ENCODE results near the gene SENP2. TPM values are rescaled to one million over a fixed set of nuclear protein-coding genes. Genes with fewer than 3 reads are reported as not detected.

The SENP2 gene
- total and polyA plus RNA-seq, 2 experiments from 2014 or later, result 19.0 to 20.1 TPM

- no peaks in the 10 kb centered on the region for H3K9me2 ChIP-seq (ENCODE audit: insufficient read depth)
- H2AFZ ChIP-seq, result no peak overlapping the region
- no peaks in the 10 kb centered on the region for H3K4me1 ChIP-seq (ENCODE audit: insufficient read depth)
- TF ChIP-seq EZH2phosphoT487 (IDR thresholded peaks at IDR 0.05; ENCODE audit: insufficient read depth, low read depth), result no peak
- TF ChIP-seq EZH2 (IDR thresholded peaks at IDR 0.05; ENCODE audit: insufficient read depth, poor library complexity, severe bottlenecking), result no peak
- in situ Hi-C loops (cut with MboI), result no loop called here
- H3K79me2 ChIP-seq (ENCODE audit: insufficient read depth), result no peaks in the 10 kb centered on the region
- 88 to 91% methylated on average over 14 to 16 of the region's 16 CpGs for WGBS, 2 experiments (ENCODE audit: low coverage in 1 of 2, low lambda C conversion rate in 2 of 2, missing lambda C conversion rate in 2 of 2)
- no peak overlapping the region for H3K4me2 ChIP-seq (ENCODE audit: unreplicated experiment)
- H3K36me3 ChIP-seq (ENCODE audit: low read depth), result peaks cover 27% of the 10 kb centered on the region
- DNase-seq, result no peak
- H3K9me3 ChIP-seq (ENCODE audit: low read depth), result no peaks in the 10 kb centered on the region
- no peaks in the 10 kb centered on the region for H3F3A ChIP-seq (ENCODE audit: insufficient read depth)
- no peaks in the 10 kb centered on the region for H3K27me3 ChIP-seq (replicated peaks; ENCODE audit: insufficient read depth)
- no peaks in the 10 kb centered on the region for H4K20me1 ChIP-seq (ENCODE audit: insufficient read depth)
- H3K4me3 ChIP-seq, result no peak overlapping the region
- H3K9ac ChIP-seq, result no peak overlapping the region
- no peak overlapping the region for H3K27ac ChIP-seq
These were observed 59.7 kb downstream of the SENP2 start for GRCh38 chr3:185645596-185646381.

- no peak overlapping the region for H3K9ac ChIP-seq
- peaks cover 30% of the 10 kb centered on the region for H3K36me3 ChIP-seq (ENCODE audit: low read depth)
- no peaks in the 10 kb centered on the region for H3K9me3 ChIP-seq (ENCODE audit: low read depth)
- no peak overlapping the region for H3K27ac ChIP-seq
- no peak overlapping the region for H2AFZ ChIP-seq
- H3K4me1 ChIP-seq (ENCODE audit: insufficient read depth), result no peaks in the 10 kb centered on the region
- WGBS, 2 experiments (ENCODE audit: low coverage in 1 of 2, low lambda C conversion rate in 2 of 2, missing lambda C conversion rate in 2 of 2), result 83 to 87% methylated on average over 14 of the region's 14 CpGs
- H3K4me2 ChIP-seq (ENCODE audit: unreplicated experiment), result no peak overlapping the region
- TF ChIP-seq EZH2 (IDR thresholded peaks at IDR 0.05; ENCODE audit: insufficient read depth, poor library complexity, severe bottlenecking) (no peak), EZH2phosphoT487 (IDR thresholded peaks at IDR 0.05; ENCODE audit: insufficient read depth, low read depth) (no peak)
- in situ Hi-C loops (cut with MboI), result no loop called here
- no peak for DNase-seq
- H3K27me3 ChIP-seq (replicated peaks; ENCODE audit: insufficient read depth), result no peaks in the 10 kb centered on the region
- no peaks in the 10 kb centered on the region for H4K20me1 ChIP-seq (ENCODE audit: insufficient read depth)
- no peaks in the 10 kb centered on the region for H3K9me2 ChIP-seq (ENCODE audit: insufficient read depth)
- no peak overlapping the region for H3K4me3 ChIP-seq
- H3K79me2 ChIP-seq (ENCODE audit: insufficient read depth), result no peaks in the 10 kb centered on the region; the same call in 1 of the 2 replicates
- H3F3A ChIP-seq (ENCODE audit: insufficient read depth), result no peaks in the 10 kb centered on the region
These were observed 60.5 kb downstream of the SENP2 start for GRCh38 chr3:185646382-185647133.

GRCh38 chr3:185647134-185647879 is 61.2 kb downstream of the SENP2 start:
- H3K27me3 ChIP-seq (replicated peaks; ENCODE audit: insufficient read depth), result no peaks in the 10 kb centered on the region
- peaks cover 37% of the 10 kb centered on the region for H3K36me3 ChIP-seq (ENCODE audit: low read depth)
- H3K4me2 ChIP-seq (ENCODE audit: unreplicated experiment), result no peak overlapping the region
- no peaks in the 10 kb centered on the region for H3K9me3 ChIP-seq (ENCODE audit: low read depth)
- no peaks in the 10 kb centered on the region for H4K20me1 ChIP-seq (ENCODE audit: insufficient read depth)
- no peak overlapping the region for H3K4me3 ChIP-seq
- H3K4me1 ChIP-seq (ENCODE audit: insufficient read depth), result no peaks in the 10 kb centered on the region
- no peak overlapping the region for H2AFZ ChIP-seq
- 81 to 83% methylated on average over 19 of the region's 19 CpGs for WGBS, 2 experiments (ENCODE audit: low coverage in 1 of 2, low lambda C conversion rate in 2 of 2, missing lambda C conversion rate in 2 of 2)
- H3K9me2 ChIP-seq (ENCODE audit: insufficient read depth), result no peaks in the 10 kb centered on the region
- no peak overlapping the region for H3K27ac ChIP-seq
- no peaks in the 10 kb centered on the region; the same call in 1 of the 2 replicates for H3K79me2 ChIP-seq (ENCODE audit: insufficient read depth)
- H3K9ac ChIP-seq, result no peak overlapping the region
- no peak for TF ChIP-seq EZH2 (IDR thresholded peaks at IDR 0.05; ENCODE audit: insufficient read depth, poor library complexity, severe bottlenecking)
- no peak for TF ChIP-seq EZH2phosphoT487 (IDR thresholded peaks at IDR 0.05; ENCODE audit: insufficient read depth, low read depth)
- no peaks in the 10 kb centered on the region for H3F3A ChIP-seq (ENCODE audit: insufficient read depth)
- in situ Hi-C loops (cut with MboI), result no loop called here
- no peak for DNase-seq

- DNase-seq, result no peak
- Histone ChIP-seq H2AFZ (no peak overlapping the region), H3K9ac (no peak overlapping the region), H3K36me3 (ENCODE audit: low read depth) (peaks cover 41% of the 10 kb centered on the region), H3K4me3 (no peak overlapping the region), H3F3A (ENCODE audit: insufficient read depth) (no peaks in the 10 kb centered on the region), H3K9me3 (ENCODE audit: low read depth) (no peaks in the 10 kb centered on the region), H4K20me1 (ENCODE audit: insufficient read depth) (no peaks in the 10 kb centered on the region), H3K27ac (no peak overlapping the region), H3K27me3 (replicated peaks; ENCODE audit: insufficient read depth) (no peaks in the 10 kb centered on the region), H3K79me2 (ENCODE audit: insufficient read depth) (no peaks in the 10 kb centered on the region; the same call in 1 of the 2 replicates), H3K4me2 (ENCODE audit: unreplicated experiment) (no peak overlapping the region), H3K9me2 (ENCODE audit: insufficient read depth) (no peaks in the 10 kb centered on the region), H3K4me1 (ENCODE audit: insufficient read depth) (no peaks in the 10 kb centered on the region)
- in situ Hi-C loops (cut with MboI), result no loop called here
- TF ChIP-seq EZH2 (IDR thresholded peaks at IDR 0.05; ENCODE audit: insufficient read depth, poor library complexity, severe bottlenecking), result no peak
- TF ChIP-seq EZH2phosphoT487 (IDR thresholded peaks at IDR 0.05; ENCODE audit: insufficient read depth, low read depth), result no peak
- WGBS, 2 experiments (ENCODE audit: low coverage in 1 of 2, low lambda C conversion rate in 2 of 2, missing lambda C conversion rate in 2 of 2), result 98 to 99% methylated on average over 10 of the region's 10 CpGs
These were observed 61.8 kb downstream of the SENP2 start for GRCh38 chr3:185647880-185648210.
